Sigmoid colon (tissue), 7 donors: ENCODE results near the gene PEX16. TPM values are rescaled to one million over a fixed set of nuclear protein-coding genes. Genes with fewer than 3 reads are reported as not detected.
A peak's percentile ranks its signal among the peaks of the same experiment; 100 is the strongest.

Experiments used
- DNase-seq: peaks from one replicate; pipeline ENCODE4 v3.0.0-alpha.2; 2019
- H3K27ac ChIP-seq, 4 donors: fragments of 200-600 bp; sonication (generic); one replicate each; pipeline ENCODE4 v1.5.1; 2016 to 2019; ENCODE audit warnings: mild to moderate bottlenecking in 1 of 4
- H3K27me3 ChIP-seq, 3 donors: fragments of 200-600 bp; sonication (generic); one replicate each; pipeline ENCODE4 v1.5.1; 2019; ENCODE audit warnings: mild to moderate bottlenecking in 1 of 3
- H3K36me3 ChIP-seq, 4 donors: fragments of 200-600 bp; sonication (generic); one replicate each; pipeline ENCODE4 v1.5.1; 2016 to 2019
- H3K4me1 ChIP-seq, 4 donors: fragments of 200-600 bp; sonication (generic); one replicate each; pipeline ENCODE4 v1.5.1; 2017 to 2019
- H3K4me3 ChIP-seq, 4 donors: fragments of 200-600 bp; sonication (generic); one replicate each; pipeline ENCODE4 v1.5.1; 2017 to 2019; ENCODE audit warnings: mild to moderate bottlenecking in 2 of 4, moderate library complexity in 1 of 4
- H3K9me3 ChIP-seq, 4 donors: fragments of 200-600 bp in 3 of 4; sonication (generic) in 3 of 4; one replicate each; pipeline versions ENCODE4 v1.5.1 to v1.6.1; 2013 to 2019
- EP300 ChIP-seq, 4 donors: sonication (generic); formaldehyde crosslinking; IDR thresholded peaks; one replicate each; pipeline ENCODE4 v1.6.1; 2017; ENCODE audit warnings: antibody characterized with exemption in 4 of 4
- POLR2A ChIP-seq, 2 donors: fragments of 450-650 bp; IDR thresholded peaks; one replicate each; pipeline ENCODE4 v1.6.1; 2016; ENCODE audit warnings: antibody characterized with exemption in 2 of 2, mild to moderate bottlenecking in 2 of 2, moderate library complexity in 2 of 2
- POLR2AphosphoS5 ChIP-seq, 4 donors: sonication (generic); formaldehyde crosslinking; IDR thresholded peaks; one replicate each; pipeline ENCODE4 v1.6.1; 2017; ENCODE audit warnings: antibody characterized with exemption in 4 of 4
- WGBS, 2 donors: extraction: QIAGEN DNeasy Blood & Tissue Kit; methylation state at CpG; one replicate each; pipeline ENCODE4 v1.1.7; 2013; 5-methylcytosine and 5-hydroxymethylcytosine counted together
- intact Hi-C: fragments of 100-400 bp; cut with DNase I; formaldehyde crosslinking; loops from one replicate; pipeline ENCODE4 v1.15.1; 2023
- polyA plus RNA-seq, 3 donors: library from polyadenylated mRNA; stranded (reverse); fragments of 200-250 nt; gene quantifications; one replicate each; pipeline ENCODE4 v1.2.3, GENCODE V29; 2013
- total RNA-seq, 4 donors: library from RNA; depleted of rRNA; stranded (reverse); fragments of >200 nt; gene quantifications; one replicate each; pipeline ENCODE4 v1.1.0, GENCODE V29; 2016
- TF ChIP-seq, protein P1 (sequence below), 4 experiments: fragments of 450-650 bp in 3 of 4; fragments of 200-600 bp in 1 of 4; IDR thresholded peaks; one replicate each; pipeline ENCODE4 v1.5.1; 2016 to 2019; ENCODE audit warnings: antibody characterized with exemption in 4 of 4, mild to moderate bottlenecking in 3 of 4, moderate library complexity in 2 of 4
- donor health status: healthy with polysubstance abuse.
- donor health status: Bipolar disorder and iron deficiency.
- donor health status: healthy.

Gene PEX16
- total and polyA plus RNA-seq, 7 donors = 13.8 to 46.3 (median 28.2) TPM

DNA sequence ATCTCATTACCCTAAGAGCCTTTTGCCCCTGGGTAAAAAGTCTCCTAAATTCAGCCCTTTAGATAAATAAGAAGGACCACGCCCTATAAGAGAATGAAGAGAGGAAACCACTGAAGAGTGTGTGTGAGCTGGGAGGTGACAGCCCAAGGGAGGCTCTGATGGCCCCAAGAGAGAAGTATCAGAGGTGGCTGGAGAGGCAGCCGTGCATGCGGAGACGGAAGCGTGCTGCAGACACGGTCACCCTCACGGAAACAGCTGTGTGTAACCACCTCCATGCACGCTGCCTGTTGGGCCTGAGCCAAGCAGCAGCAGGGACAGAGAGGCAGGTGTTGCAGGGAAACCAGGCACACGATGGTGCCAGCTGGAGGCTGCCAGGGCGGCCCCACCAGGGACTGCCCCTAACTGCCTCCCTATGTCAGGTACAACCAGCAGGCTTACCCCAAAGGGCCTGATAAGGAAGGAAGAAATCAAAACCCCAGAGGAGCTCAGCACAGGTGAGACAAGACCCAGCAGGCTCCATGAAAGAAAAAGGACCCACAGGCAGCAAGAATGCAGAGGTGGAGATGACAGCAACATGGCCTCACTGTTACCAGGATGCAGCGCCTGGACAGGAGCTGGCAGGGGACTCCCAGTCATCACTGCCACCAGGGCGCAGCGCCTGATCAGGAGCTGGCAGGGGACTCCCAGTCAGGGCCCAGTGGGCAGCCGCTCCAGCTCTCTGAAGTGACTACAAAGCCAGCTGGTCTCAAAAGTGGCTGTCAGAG is 12.5 kb upstream of the PEX16 start:
- Histone ChIP-seq H3K36me3 (peaks cover 14 to 33% (median 31%) of the 10 kb centered on the region in 4 donors), H3K27me3 (peaks cover 0 to 12% (median 0%) of the 10 kb centered on the region in 3 donors), H3K4me3 (no peak overlapping the region), H3K27ac (no peak overlapping the region), H3K9me3 (no peaks in the 10 kb centered on the region), H3K4me1 (peaks cover 0 to 9% (median 3%) of the 10 kb centered on the region in 4 donors)
- peak; percentile 63 for DNase-seq
- intact Hi-C loops = no loop called here
- 23 to 44% methylated on average over 14 of the region's 14 CpGs for WGBS, 2 donors
- no peak for TF ChIP-seq POLR2A (IDR thresholded peaks at IDR 0.05)
- TF ChIP-seq, protein P1, sequence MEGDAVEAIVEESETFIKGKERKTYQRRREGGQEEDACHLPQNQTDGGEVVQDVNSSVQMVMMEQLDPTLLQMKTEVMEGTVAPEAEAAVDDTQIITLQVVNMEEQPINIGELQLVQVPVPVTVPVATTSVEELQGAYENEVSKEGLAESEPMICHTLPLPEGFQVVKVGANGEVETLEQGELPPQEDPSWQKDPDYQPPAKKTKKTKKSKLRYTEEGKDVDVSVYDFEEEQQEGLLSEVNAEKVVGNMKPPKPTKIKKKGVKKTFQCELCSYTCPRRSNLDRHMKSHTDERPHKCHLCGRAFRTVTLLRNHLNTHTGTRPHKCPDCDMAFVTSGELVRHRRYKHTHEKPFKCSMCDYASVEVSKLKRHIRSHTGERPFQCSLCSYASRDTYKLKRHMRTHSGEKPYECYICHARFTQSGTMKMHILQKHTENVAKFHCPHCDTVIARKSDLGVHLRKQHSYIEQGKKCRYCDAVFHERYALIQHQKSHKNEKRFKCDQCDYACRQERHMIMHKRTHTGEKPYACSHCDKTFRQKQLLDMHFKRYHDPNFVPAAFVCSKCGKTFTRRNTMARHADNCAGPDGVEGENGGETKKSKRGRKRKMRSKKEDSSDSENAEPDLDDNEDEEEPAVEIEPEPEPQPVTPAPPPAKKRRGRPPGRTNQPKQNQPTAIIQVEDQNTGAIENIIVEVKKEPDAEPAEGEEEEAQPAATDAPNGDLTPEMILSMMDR (IDR thresholded peaks at IDR 0.05) = no peak
- no peak for TF ChIP-seq POLR2AphosphoS5 (IDR thresholded peaks at IDR 0.05)
- no peak for TF ChIP-seq EP300 (IDR thresholded peaks at IDR 0.05)

GRCh38 chr11:45929486-45930030 is 11.9 kb upstream of the PEX16 start:
- no peak overlapping the region for H3K27ac ChIP-seq
- TF ChIP-seq POLR2AphosphoS5 (IDR thresholded peaks at IDR 0.05) = no peak
- TF ChIP-seq, protein P1 (IDR thresholded peaks at IDR 0.05) = no peak
- TF ChIP-seq POLR2A (IDR thresholded peaks at IDR 0.05) = no peak
- no peak for TF ChIP-seq EP300 (IDR thresholded peaks at IDR 0.05)
- no peak for DNase-seq
- peaks cover 0 to 9% (median 3%) of the 10 kb centered on the region in 4 donors for H3K4me1 ChIP-seq
- intact Hi-C loops = no loop called here
- H3K27me3 ChIP-seq = peaks cover 0 to 13% (median 0%) of the 10 kb centered on the region in 3 donors
- H3K9me3 ChIP-seq = no peaks in the 10 kb centered on the region
- H3K36me3 ChIP-seq = peaks cover 14 to 27% (median 24%) of the 10 kb centered on the region in 4 donors
- no peak overlapping the region for H3K4me3 ChIP-seq
- WGBS, 2 donors = 49 to 62% methylated on average over 10 of the region's 10 CpGs

DNA sequence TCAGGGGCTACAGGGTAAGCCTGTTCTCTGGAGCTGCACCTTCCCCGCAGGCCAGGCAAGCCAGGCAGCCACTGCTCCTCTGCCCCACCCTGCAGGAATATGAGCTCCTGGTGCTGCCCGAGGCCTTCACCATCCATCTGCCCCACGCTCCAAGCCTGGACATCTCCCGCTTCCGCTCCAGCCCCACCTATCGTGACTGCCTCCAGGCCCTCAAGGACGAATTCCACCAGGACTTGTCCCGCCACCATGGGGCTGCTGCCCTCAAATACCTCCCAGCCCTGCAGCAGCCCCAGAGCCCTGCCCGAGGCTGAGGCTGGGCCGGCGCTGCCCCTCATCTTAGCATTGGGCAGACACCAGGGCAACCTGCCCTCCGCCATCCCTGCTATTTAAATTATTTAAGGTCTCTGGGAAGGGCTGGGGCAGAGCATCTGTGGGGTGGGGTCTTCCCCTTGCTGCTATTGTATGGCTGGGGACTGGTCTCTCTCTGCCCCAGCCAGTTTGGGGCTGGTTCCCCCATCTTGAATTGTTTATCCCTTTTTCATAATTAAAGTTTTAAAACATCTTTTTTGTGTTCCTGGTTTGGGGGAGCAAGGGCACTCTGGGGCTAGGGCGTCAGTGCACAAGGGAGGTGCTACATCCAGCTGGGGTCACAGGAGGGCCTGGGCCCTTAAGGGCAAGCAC is 11.0 kb upstream of the PEX16 start:
- Histone ChIP-seq H3K27me3 (peaks cover 0 to 17% (median 0%) of the 10 kb centered on the region in 3 donors), H3K4me1 (peaks cover 0 to 8% (median 2%) of the 10 kb centered on the region in 4 donors), H3K9me3 (no peaks in the 10 kb centered on the region), H3K36me3 (peaks cover 8 to 18% (median 15%) of the 10 kb centered on the region in 4 donors), H3K4me3 (no peak overlapping the region), H3K27ac (no peak overlapping the region)
- intact Hi-C loops = no loop called here
- WGBS, 2 donors = 85 to 90% methylated on average over 13 of the region's 13 CpGs
- no peak for DNase-seq
- TF ChIP-seq POLR2A (IDR thresholded peaks at IDR 0.05) (no peak), POLR2AphosphoS5 (IDR thresholded peaks at IDR 0.05) (no peak), EP300 (IDR thresholded peaks at IDR 0.05) (no peak)
- TF ChIP-seq, protein P1 (IDR thresholded peaks at IDR 0.05) = no peak

GRCh38 chr11:45927684-45928413 is 10.2 kb upstream of the PEX16 start:
- no peak overlapping the region for H3K27ac ChIP-seq
- intact Hi-C loops = no loop called here
- DNase-seq = peak; percentile 59
- peaks cover 0 to 6% (median 5%) of the 10 kb centered on the region in 4 donors for H3K4me1 ChIP-seq
- no peak for TF ChIP-seq POLR2AphosphoS5 (IDR thresholded peaks at IDR 0.05)
- no peak for TF ChIP-seq POLR2A (IDR thresholded peaks at IDR 0.05)
- H3K9me3 ChIP-seq = no peaks in the 10 kb centered on the region
- peaks cover 6 to 24% (median 6%) of the 10 kb centered on the region in 3 donors for H3K27me3 ChIP-seq
- peaks cover 0 to 11% (median 8%) of the 10 kb centered on the region in 4 donors for H3K36me3 ChIP-seq
- 95% methylated on average over 27 of the region's 27 CpGs for WGBS, 2 donors
- no peak overlapping the region for H3K4me3 ChIP-seq
